SKM-1 (cell line): ENCODE measurements around the gene CYP24A1.
A peak's percentile ranks its signal among the peaks of the same experiment; 100 is the strongest.

Experiments used
- DNase-seq: peaks from one replicate; lab custom pipeline; 2025; ENCODE audit not compliant: unreplicated experiment; lab: John Stamatoyannopoulos, UW

Gene CYP24A1

GRCh38 chr20:54203281-54203680, 29.5 kb upstream of the CYP24A1 start:
- no peak for DNase-seq

DNA sequence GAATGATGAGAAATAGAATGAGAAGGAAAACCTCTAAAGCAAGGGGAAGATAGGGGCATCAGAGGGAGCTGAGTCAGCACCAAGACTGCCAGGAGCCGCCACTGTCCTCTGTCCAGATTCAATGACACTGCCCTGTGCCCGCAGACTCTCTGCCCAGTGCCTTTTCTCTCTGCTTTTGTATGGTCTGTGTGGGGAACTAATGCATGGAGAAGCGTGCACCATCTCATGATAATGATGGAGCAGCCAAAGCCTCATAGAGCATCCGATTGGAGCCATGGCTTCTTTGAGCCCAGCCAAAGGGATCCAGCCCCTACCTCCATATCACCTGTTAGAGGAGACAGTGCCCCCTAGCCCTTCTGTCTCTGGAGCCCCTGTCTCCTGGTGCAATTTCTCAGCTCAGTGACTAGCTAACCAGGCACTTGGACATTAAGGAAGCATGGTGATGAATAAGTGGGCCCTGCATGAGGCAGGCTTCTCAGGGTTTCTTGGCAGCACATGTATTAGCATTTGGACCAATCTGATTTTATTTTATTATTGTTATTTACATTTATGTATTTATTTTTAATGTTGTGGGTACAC, 27.6 kb upstream of the CYP24A1 start:
- DNase-seq = no peak

GRCh38 chr20:54200487-54201267, 26.9 kb upstream of the CYP24A1 start:
- DNase-seq = no peak

GRCh38 chr20:54199721-54200176, 26.0 kb upstream of the CYP24A1 start:
- peak; percentile 16 for DNase-seq

- no peak for DNase-seq
These were observed 25.5 kb upstream of the CYP24A1 start for GRCh38 chr20:54199283-54199682.

DNA sequence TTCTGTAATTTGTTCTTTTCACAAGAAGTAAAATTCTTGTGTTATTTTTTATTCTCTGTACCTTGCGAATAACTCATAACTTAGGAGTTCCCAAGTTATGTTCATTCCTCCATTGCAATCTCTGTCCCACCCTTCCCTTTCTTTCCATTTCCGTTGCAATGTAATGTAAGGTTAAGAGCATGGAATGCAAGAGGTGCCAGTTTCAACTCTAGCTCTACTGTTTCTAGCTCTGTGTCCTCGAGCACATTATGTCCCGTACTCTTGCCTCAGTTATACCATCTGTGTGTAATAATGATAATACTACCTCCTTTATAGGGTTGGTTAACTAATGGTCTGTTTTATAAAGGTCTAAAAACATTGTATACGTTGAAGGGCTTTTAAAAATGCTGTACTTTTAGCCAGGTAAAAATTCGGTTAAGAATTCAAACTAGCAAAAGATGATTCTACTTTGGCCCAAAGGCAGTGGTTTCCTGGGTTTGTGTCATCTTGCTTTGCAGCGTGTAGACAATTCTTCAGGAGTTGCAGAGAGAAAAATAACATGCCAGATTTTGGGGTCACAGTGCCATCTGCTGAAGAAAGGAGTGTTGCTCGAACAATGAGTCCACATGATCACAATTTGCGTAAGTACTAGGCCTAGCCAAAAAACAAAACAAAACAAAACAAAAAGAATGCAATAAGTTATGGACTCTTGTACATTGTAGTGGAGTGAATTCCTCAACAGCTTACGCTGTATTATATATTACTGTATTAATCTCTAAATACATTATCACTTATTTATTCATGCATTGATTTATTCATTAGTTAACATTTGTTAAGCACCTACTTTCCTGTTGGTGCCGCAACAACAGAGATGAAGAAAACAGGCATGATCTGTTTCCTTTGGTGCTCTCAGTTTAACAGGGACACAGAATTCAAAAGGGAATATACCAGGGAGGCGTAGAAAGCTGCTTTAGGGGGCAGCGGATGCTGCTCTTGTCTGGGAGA, 24.1 kb upstream of the CYP24A1 start:
- no peak for DNase-seq

DNA sequence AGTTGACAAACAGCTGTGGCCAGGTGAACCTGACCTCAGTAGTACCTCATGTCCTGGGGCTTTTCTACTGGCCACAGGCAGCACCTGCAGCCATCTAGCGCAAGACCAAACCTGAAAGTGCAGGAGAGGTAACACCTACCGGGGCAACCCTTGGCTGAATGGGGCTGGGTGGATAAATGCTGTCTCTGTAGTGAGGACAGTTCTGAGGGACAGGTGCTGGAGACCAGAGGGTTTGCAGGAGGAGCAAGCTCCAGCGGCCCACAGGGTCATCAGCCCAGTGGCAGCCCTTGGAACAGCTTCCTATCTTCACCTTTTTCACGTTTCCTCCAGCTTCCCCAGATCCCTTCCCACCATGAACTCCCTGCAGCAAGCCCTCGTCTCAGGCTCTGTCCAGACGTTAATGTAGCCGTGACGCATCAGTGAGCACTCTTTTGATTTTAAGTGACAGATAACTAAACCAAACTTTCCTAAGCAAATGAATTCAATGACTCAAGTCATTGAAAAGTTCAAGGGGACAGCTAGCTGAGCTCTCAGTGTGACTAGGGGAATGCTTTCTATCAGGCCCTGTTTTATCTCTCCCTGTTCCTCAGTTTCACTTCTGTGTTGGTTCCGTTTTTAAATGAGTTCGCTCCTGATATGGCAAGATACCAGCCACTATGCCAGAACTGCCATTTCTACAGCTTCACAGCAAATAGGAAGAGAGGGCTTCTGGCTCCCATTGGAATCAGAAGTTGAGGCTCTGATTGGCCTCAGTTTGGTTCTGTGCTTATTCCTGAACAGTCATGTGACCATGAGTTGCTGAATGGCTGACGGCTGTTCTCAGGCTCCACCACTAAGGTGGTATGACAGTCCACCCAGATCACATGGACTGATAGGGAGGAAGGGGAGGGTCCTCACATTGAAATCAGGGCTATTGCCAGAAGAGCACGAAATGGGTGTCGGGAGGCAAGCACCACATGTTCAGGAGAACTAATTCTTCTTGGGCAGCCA, 22.0 kb upstream of the CYP24A1 start:
- no peak for DNase-seq

- no peak for DNase-seq
These were observed 21.1 kb upstream of the CYP24A1 start for GRCh38 chr20:54194724-54195438.

DNA sequence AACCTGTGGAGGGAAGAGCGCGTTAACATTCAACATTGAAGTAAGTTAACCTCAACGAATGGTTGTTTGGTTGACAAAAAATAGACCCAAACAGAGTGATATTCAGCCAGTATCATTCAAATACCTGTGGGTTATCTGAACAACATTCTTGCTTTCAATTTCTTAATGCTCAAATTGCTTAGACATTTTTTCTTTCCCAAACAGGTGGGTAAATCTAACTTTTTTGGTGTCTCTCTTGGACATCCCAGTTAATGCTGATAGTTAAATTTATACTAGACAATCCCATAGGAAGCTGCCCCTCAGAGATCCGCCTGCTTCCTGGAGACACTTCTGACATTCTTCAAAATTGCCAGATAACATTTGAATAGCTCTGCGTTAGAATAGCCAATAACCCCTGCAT, 20.0 kb upstream of the CYP24A1 start:
- no peak for DNase-seq

DNA sequence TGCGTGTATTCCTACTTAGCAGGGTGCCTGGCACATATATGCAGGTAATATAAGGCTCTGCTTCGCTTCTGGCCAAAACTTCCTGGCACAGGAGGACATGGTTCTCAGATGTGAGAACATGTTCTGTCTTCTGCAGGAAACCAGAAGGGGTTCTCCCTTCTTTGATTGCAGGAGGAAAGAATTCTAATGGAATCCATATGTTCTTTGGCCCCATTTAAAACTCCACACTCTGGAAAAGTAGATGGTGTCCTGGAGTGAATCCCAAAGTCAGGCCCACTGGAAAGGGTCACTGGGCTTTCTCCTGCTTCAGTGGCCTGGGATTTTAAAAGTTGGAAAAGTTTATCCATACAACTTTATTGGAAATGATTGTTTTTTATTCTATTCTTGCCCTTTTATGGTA, 16.4 kb upstream of the CYP24A1 start:
- no peak for DNase-seq

GRCh38 chr20:54189630-54190029, 15.8 kb upstream of the CYP24A1 start:
- no peak for DNase-seq

GRCh38 chr20:54188132-54188849, 14.5 kb upstream of the CYP24A1 start:
- DNase-seq = no peak

- no peak for DNase-seq
These were observed 11.3 kb upstream of the CYP24A1 start for GRCh38 chr20:54184904-54185626.

GRCh38 chr20:54184071-54184470, 10.3 kb upstream of the CYP24A1 start:
- no peak for DNase-seq

- no peak for DNase-seq
These were observed 7.1 kb upstream of the CYP24A1 start for GRCh38 chr20:54180931-54181330.

GRCh38 chr20:54179946-54180345, 6.2 kb upstream of the CYP24A1 start:
- DNase-seq = no peak

- DNase-seq = no peak
These were observed 4.5 kb upstream of the CYP24A1 start for GRCh38 chr20:54178256-54178655.

DNA sequence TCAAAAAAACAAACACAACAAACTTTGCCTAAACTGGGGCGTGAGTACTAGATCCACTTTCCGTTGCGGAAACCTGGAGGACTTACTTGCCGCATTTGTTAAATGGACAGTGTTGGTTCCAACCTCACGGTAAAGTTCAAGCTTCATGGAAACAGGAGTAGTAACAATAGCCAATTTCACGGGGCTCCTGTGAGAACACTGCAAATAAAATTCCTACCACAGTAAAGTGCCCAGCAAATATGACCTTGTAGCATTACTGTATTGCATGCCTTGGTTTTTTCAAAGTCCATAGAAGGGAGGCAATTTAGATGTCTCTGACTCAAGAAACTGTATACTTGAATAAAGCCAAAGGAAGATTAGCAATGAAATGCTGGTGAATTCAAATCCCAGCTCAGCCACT, 3.6 kb upstream of the CYP24A1 start:
- DNase-seq = no peak
